Tibial nerve (tissue), 4 donors: ENCODE data around the gene ACP1.

Experiments
- CTCF ChIP-seq, 5 experiments: fragments of 200-600 bp in 3 of 5; fragments of 450-650 bp in 2 of 5; sonication (generic) in 3 of 5; IDR thresholded peaks; one replicate each; pipeline ENCODE4 v1.5.1; 2016 to 2019; ENCODE audit warnings: antibody characterized with exemption in 5 of 5, mild to moderate bottlenecking in 3 of 5, moderate library complexity in 2 of 5
- EP300 ChIP-seq, 2 donors: sonication (generic); formaldehyde crosslinking; IDR thresholded peaks; one replicate each; pipeline ENCODE4 v1.6.1; 2017; ENCODE audit warnings: antibody characterized with exemption in 2 of 2, mild to moderate bottlenecking in 1 of 2
- POLR2A ChIP-seq, 2 donors: fragments of 450-650 bp; IDR thresholded peaks; one replicate each; pipeline ENCODE4 v1.6.1; 2017; ENCODE audit warnings: antibody characterized with exemption in 2 of 2, mild to moderate bottlenecking in 2 of 2, moderate library complexity in 2 of 2

- no peak for TF ChIP-seq CTCF (IDR thresholded peaks at IDR 0.05)
- TF ChIP-seq POLR2A (IDR thresholded peaks at IDR 0.05) = no peak
- TF ChIP-seq EP300 (IDR thresholded peaks at IDR 0.05) = no peak
Observed at GRCh38 chr2:320561-320960, 55.8 kb downstream of the ACP1 start.
